Small intestine (tissue), 7 donors: ENCODE data around the gene NPAS2. TPM values are rescaled to one million over a fixed set of nuclear protein-coding genes. Genes with fewer than 3 reads are reported as not detected.
A peak's percentile ranks its signal among the peaks of the same experiment; 100 is the strongest.

ENCODE experiments used
- DNase-seq, 2 donors: peaks; one replicate each; pipeline versions ENCODE4 v3.0.0 to v3.0.0-alpha.2; 2013
- FAIRE-seq: peaks from 2 replicates; lab custom pipeline; 2012; peaks lifted over from hg19 to GRCh38; lab: Jason Lieb, UNC
- H3K27ac ChIP-seq, 3 donors: one replicate each; pipeline ENCODE4 v1.5.1; 2013; ENCODE audit warnings: low read length in 2 of 3, mild to moderate bottlenecking in 2 of 3, control low read depth in 1 of 3, inconsistent platforms in 1 of 3, low read depth in 1 of 3, moderate library complexity in 1 of 3
- H3K27me3 ChIP-seq, 3 donors: one replicate each; pipeline ENCODE4 v1.6.1; 2013; ENCODE audit warnings: low read length in 3 of 3, inconsistent platforms in 1 of 3; ENCODE audit not compliant: control insufficient read depth in 3 of 3, insufficient read depth in 3 of 3
- H3K36me3 ChIP-seq, 3 donors: one replicate each; pipeline ENCODE4 v1.6.1; 2013; ENCODE audit warnings: low read length in 3 of 3, inconsistent platforms in 1 of 3, low read depth in 1 of 3, mild to moderate bottlenecking in 1 of 3, moderate library complexity in 1 of 3; ENCODE audit not compliant: control insufficient read depth in 3 of 3, insufficient read depth in 2 of 3
- H3K4me1 ChIP-seq, 3 donors: one replicate each; pipeline ENCODE4 v1.6.1; 2013; ENCODE audit warnings: low read length in 2 of 3, inconsistent platforms in 1 of 3, low read depth in 1 of 3, mild to moderate bottlenecking in 1 of 3, moderate library complexity in 1 of 3; ENCODE audit not compliant: control insufficient read depth in 3 of 3, insufficient read depth in 2 of 3
- H3K4me3 ChIP-seq, 3 donors: one replicate each; pipeline ENCODE4 v1.5.1; 2013; ENCODE audit warnings: low read length in 3 of 3, control low read depth in 1 of 3, inconsistent platforms in 1 of 3, low read depth in 1 of 3, mild to moderate bottlenecking in 1 of 3, moderate library complexity in 1 of 3
- H3K9me3 ChIP-seq, 2 donors: one replicate each; pipeline ENCODE4 v1.6.1; 2013; ENCODE audit warnings: low read depth in 1 of 2, low read length in 1 of 2; ENCODE audit not compliant: control insufficient read depth in 2 of 2, insufficient read depth in 1 of 2
- WGBS, 3 donors: extraction: QIAGEN DNeasy Blood & Tissue Kit; methylation state at CpG; one replicate each; pipeline ENCODE4 v1.1.7; 2013; 5-methylcytosine and 5-hydroxymethylcytosine counted together
- polyA plus RNA-seq, 4 donors: library from polyadenylated mRNA; stranded (reverse) in 3 of 4; unstranded in 1 of 4; fragments of 200-250 nt in 3 of 4; fragments of 120-200 nt in 1 of 4; gene quantifications; one replicate each; pipeline versions ENCODE4 v1.2.1 to v1.2.3, GENCODE V29; 2013
- donor health status: healthy with polysubstance abuse.
- donor health status: control.
- donor health status: control.
- donor health status: Bipolar disorder and iron deficiency.
- donor health status: healthy.

Gene NPAS2
- polyA plus RNA-seq, 4 donors, result 23.9 to 34.2 (median 26.3) TPM

GRCh38 chr2:100820523-100821254, 750 bp downstream of the NPAS2 start:
- H3K9me3 ChIP-seq, result no peaks in the 10 kb centered on the region
- DNase-seq, result peak; percentile 61 to 84

DNA sequence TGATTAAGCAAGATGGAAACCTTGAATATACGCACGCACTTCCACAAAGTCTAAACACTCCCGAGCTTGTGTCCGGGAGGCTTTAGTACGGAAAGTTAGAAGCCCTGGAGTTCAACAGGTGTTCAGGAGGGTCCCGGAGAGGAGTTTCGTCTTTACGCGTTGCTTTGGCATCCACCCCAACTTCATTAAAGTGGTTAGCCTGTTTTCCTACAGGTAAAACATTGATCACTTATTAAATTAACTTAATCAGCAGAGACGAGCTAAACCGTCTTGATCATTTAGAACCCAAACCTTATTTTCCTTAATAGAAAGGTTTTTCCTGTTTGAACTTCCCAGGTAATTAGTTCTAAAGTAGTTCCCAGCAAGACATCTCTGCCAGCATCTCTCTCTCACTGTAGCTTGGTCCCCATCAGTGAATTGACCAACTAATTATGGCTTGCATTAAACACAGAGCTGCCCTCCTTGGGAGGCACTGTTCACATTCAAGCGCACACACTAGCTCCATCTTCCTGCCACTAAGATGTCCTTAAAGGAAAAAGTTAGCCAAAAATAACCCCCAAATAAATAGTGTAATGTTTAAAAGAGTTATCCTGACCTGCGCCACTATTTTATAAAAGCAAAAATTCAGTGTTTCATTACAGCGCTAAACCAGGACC, 1.4 kb downstream of the NPAS2 start:
- peak overlapping the region in 2 of 3 donors; percentile 47 to 91 for H3K27ac ChIP-seq
- H3K9me3 ChIP-seq, result no peaks in the 10 kb centered on the region
- DNase-seq (no peak), FAIRE-seq (no peak)
- H3K27me3 ChIP-seq, result no peaks in the 10 kb centered on the region
- H3K4me3 ChIP-seq, result peak overlapping the region in 2 of 3 donors; percentile 76 to 95
- H3K4me1 ChIP-seq, result peaks cover 7 to 11% (median 7%) of the 10 kb centered on the region in 3 donors
- 23 to 42% (median 37%) methylated on average over 14 of the region's 14 CpGs for WGBS, 3 donors
- H3K36me3 ChIP-seq, result peaks cover 0 to 3% (median 0%) of the 10 kb centered on the region in 3 donors

More at GRCh38 chr2:100820523-100821254, 750 bp downstream of the NPAS2 start:
- H3K27me3 ChIP-seq, result no peaks in the 10 kb centered on the region
- WGBS, 3 donors, result 1 to 5% (median 3%) methylated on average over 50 to 60 of the region's 60 CpGs
- peak overlapping the region; percentile 17 to 91 (median 70) for H3K27ac ChIP-seq
- peaks cover 7 to 10% (median 7%) of the 10 kb centered on the region in 3 donors for H3K4me1 ChIP-seq
- peak overlapping the region; percentile 66 to 95 (median 76) for H3K4me3 ChIP-seq
- FAIRE-seq, result no peak
- peaks cover 0 to 3% (median 0%) of the 10 kb centered on the region in 3 donors for H3K36me3 ChIP-seq

DNA sequence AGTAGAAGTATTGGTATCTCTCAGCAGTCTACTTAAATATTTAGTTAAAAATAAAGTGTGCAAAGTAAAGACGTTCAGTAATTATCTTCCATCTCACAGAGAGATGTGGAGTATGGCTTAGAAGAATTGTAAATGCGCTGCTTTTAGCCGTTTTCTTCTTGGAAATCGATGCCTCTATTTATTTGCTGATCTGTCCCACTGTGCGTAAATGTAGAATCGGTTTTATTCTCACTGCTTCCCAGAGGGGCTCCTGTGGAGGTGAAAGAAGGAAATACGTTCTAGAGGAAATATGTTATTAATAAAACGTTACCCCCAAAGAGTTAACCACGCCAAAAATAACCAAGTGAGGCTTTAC, 1.9 kb downstream of the NPAS2 start:
- DNase-seq, result no peak
- H3K36me3 ChIP-seq, result peaks cover 0 to 3% (median 0%) of the 10 kb centered on the region in 3 donors
- WGBS, 3 donors, result 66 to 75% (median 68%) methylated on average over 9 of the region's 9 CpGs
- H3K4me1 ChIP-seq, result peaks cover 7 to 11% (median 10%) of the 10 kb centered on the region in 3 donors
- H3K27me3 ChIP-seq, result no peaks in the 10 kb centered on the region
- H3K27ac ChIP-seq, result no peak overlapping the region
- FAIRE-seq, result no peak
- H3K4me3 ChIP-seq, result peak overlapping the region in 1 of 3 donors; percentile 95
- no peaks in the 10 kb centered on the region for H3K9me3 ChIP-seq

DNA sequence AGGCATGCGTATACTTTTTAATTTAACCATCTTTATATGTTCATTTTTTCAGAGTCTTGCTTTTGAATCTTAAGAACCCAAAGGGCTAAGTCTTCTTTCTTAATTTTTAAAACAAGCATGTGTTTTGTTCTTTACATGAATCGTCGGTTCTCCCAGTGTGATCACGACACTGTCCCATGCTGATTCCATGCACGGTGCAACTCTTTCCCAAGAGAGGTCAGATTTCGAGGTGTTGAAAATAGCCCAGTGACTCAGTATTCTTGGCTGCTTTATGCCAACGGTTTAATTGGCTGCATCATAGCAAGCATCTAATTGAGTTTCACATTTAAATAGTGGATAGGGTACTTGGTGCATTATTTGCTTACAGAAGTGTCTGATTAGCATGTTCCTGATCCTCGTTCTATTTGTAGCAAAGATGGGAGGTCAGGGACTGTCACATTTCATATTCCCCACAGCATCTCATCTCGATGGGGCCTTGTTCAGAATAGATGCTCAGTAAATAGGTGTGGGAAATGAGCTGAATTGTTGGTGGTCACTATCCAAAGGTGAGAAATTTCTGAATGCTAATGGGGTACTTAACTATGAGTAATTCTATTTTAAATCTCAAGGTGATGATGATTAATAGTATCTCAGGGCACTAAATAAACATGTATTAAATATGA, 2.8 kb downstream of the NPAS2 start:
- WGBS, 3 donors, result 64 to 70% (median 64%) methylated on average over 9 of the region's 9 CpGs
- Histone ChIP-seq H3K4me1 (peaks cover 7 to 10% (median 9%) of the 10 kb centered on the region in 3 donors), H3K4me3 (no peak overlapping the region), H3K27me3 (no peaks in the 10 kb centered on the region), H3K36me3 (peaks cover 0 to 3% (median 0%) of the 10 kb centered on the region in 3 donors), H3K9me3 (peaks cover 0 to 5% of the 10 kb centered on the region in 2 donors), H3K27ac (no peak overlapping the region)
- FAIRE-seq, result no peak
- DNase-seq, result peak in 1 of 2 donors; percentile 28

DNA sequence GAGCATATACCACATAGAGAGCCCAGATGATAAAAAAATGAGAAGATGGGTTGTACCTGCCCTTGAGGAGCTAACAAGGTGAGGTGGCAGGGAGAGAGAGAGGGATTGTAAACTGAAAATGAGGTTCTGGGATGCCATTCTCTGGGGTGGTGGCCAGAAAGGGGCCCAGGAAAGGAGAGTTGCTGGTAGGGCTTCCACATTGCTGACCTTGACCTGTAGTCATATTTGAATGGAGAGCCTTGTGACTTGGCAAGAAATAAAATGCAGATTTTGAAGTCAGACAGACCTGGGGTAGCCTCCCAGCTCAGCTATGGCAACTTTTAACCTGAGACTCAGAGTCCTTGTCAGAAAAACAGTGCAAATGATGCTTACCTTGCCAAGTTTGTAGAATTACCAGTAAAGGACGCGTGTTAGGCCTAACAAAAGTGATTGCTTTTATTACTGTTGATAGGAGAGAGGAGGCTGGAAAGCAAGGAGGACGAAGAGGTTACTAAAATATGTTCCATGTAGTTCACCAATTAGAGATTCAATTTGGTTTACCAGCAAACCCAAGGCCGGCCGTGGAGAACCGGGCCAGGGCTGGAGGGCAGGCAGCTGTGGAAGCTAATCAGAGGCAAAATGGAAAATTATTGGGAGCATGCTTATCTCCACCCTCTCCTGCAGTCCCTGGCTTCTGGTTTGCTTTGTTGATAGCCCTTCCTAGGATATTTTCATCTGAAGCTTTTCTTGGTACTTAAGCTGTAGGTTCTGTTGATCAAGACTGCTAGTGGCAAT, 3.9 kb downstream of the NPAS2 start:
- DNase-seq, result no peak
- H3K9me3 ChIP-seq, result peaks cover 0 to 10% of the 10 kb centered on the region in 2 donors
- no peaks in the 10 kb centered on the region for H3K27me3 ChIP-seq
- WGBS, 3 donors, result 47 to 83% (median 58%) methylated on average over 6 of the region's 6 CpGs
- peaks cover 0 to 3% (median 0%) of the 10 kb centered on the region in 3 donors for H3K36me3 ChIP-seq
- peaks cover 6 to 9% (median 7%) of the 10 kb centered on the region in 3 donors for H3K4me1 ChIP-seq
- H3K4me3 ChIP-seq, result no peak overlapping the region
- FAIRE-seq, result no peak
- peak overlapping the region in 1 of 3 donors; percentile 24 for H3K27ac ChIP-seq

GRCh38 chr2:100824842-100825241, 4.9 kb downstream of the NPAS2 start:
- H3K9me3 ChIP-seq, result peaks cover 0 to 10% of the 10 kb centered on the region in 2 donors
- H3K4me3 ChIP-seq, result no peak overlapping the region
- H3K36me3 ChIP-seq, result peaks cover 0 to 3% (median 0%) of the 10 kb centered on the region in 3 donors
- no peak for FAIRE-seq
- DNase-seq, result no peak
- 74 to 89% (median 84%) methylated on average over 5 of the region's 5 CpGs for WGBS, 3 donors
- H3K27ac ChIP-seq, result no peak overlapping the region
- H3K27me3 ChIP-seq, result no peaks in the 10 kb centered on the region
- H3K4me1 ChIP-seq, result peaks cover 6 to 9% (median 7%) of the 10 kb centered on the region in 3 donors

DNA sequence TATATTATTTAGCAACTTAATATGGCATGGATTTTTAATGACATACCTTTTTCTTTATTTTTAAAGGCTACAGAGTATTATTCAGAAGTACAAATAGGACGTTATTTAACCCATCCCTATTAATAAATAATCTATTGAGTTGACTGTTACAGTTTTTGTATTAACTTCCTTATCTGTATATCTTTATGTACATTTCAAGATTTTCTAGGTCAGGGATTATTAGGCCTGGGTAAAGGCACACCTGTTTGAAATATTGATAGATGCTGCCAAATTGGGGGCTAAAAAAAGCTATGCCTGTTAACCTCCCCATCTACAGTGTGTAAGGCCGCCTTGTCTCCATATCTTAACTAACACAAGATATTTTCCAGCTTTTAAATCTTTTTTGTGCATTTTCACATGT, 6.6 kb downstream of the NPAS2 start:
- no peak overlapping the region for H3K27ac ChIP-seq
- H3K27me3 ChIP-seq, result no peaks in the 10 kb centered on the region
- FAIRE-seq (no peak), DNase-seq (no peak)
- WGBS, 3 donors, result 43 to 76% (median 50%) methylated on average over 2 of the region's 2 CpGs
- peaks cover 0 to 3% (median 0%) of the 10 kb centered on the region in 3 donors for H3K36me3 ChIP-seq
- H3K9me3 ChIP-seq, result peaks cover 0 to 10% of the 10 kb centered on the region in 2 donors
- no peak overlapping the region for H3K4me3 ChIP-seq
- H3K4me1 ChIP-seq, result peaks cover 6 to 9% (median 7%) of the 10 kb centered on the region in 3 donors
